Prostate gland (tissue), 2 donors: ENCODE data around the gene NRDC.

Experiments used
- POLR2A ChIP-seq: fragments of 450-650 bp; IDR thresholded peaks from one replicate; pipeline ENCODE4 v1.6.1; 2016; ENCODE audit warnings: antibody characterized with exemption, mild to moderate bottlenecking
- TF ChIP-seq, protein P1 (sequence below), 4 experiments: fragments of 200-600 bp in 2 of 4; fragments of 450-650 bp in 2 of 4; sonication (generic) in 2 of 4; IDR thresholded peaks; 1 replicate in 3 of 4; 2 replicates in 1 of 4; pipeline ENCODE4 v1.5.1; 2016 to 2019; ENCODE audit warnings: antibody characterized with exemption in 4 of 4, mild to moderate bottlenecking in 2 of 4, moderate library complexity in 2 of 4

GRCh38 chr1:51856745-51857144, 21.8 kb downstream of the NRDC start:
- TF ChIP-seq, protein P1, sequence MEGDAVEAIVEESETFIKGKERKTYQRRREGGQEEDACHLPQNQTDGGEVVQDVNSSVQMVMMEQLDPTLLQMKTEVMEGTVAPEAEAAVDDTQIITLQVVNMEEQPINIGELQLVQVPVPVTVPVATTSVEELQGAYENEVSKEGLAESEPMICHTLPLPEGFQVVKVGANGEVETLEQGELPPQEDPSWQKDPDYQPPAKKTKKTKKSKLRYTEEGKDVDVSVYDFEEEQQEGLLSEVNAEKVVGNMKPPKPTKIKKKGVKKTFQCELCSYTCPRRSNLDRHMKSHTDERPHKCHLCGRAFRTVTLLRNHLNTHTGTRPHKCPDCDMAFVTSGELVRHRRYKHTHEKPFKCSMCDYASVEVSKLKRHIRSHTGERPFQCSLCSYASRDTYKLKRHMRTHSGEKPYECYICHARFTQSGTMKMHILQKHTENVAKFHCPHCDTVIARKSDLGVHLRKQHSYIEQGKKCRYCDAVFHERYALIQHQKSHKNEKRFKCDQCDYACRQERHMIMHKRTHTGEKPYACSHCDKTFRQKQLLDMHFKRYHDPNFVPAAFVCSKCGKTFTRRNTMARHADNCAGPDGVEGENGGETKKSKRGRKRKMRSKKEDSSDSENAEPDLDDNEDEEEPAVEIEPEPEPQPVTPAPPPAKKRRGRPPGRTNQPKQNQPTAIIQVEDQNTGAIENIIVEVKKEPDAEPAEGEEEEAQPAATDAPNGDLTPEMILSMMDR (IDR thresholded peaks at IDR 0.05): no peak
- no peak for TF ChIP-seq POLR2A
